Measurements from ENCODE around the gene SPNS1.

- no peak for TF ChIP-seq CTCF (IDR thresholded peaks at IDR 0.05; ENCODE audit: low read depth, low read length)
- TF ChIP-seq POLR2A (IDR thresholded peaks at IDR 0.05; ENCODE audit: extremely low read depth, insufficient read length): no peak
- TF ChIP-seq MYC (IDR thresholded peaks at IDR 0.05; ENCODE audit: low read depth, low read length): no peak
Observed at GRCh38 chr16:28991687-28992086, 17.1 kb downstream of the SPNS1 start.
